ENCODE data around the gene FEZF2. TPM values are rescaled to one million over a fixed set of nuclear protein-coding genes. Genes with fewer than 3 reads are reported as not detected.

FEZF2 gene
- total and polyA plus RNA-seq, 4 experiments from 2014 or later: not detected

DNA sequence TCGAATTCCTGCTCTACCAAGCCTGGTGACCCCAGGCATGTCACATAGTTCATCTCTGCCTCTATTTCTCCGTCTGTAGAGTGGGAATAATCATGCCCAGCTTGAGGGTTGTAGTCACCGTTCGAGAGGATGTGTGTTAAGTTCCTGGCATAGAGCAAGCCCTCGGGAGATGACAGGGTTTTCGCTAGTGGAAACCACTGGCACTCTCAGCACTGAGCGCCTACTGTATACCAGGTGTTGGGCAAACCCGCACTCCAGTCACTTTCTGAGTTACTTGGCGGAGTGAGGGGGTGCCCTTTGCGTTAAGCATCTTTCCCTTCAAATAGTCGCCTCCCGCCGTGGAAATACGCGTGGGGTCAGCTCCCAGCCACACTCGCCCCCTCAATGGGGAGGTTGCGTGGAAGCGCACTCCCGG lies 5.1 kb downstream of the FEZF2 start:
- H3K9me3 Mint-ChIP-seq: peaks cover 0 to 8% (median 0%) of the 10 kb centered on the region in 8 donors
- H3K4me3 Mint-ChIP-seq: no peak overlapping the region
- H3K36me3 Mint-ChIP-seq: no peaks in the 10 kb centered on the region
- DNase-seq: no peak
- Histone ChIP-seq H3K36me3 (ENCODE audit: insufficient read depth, low read length) (no peaks in the 10 kb centered on the region), H3K27ac (ENCODE audit: low read depth, low read length) (no peak overlapping the region), H3K9me3 (ENCODE audit: control insufficient read depth in 1 of 2, low read length in 2 of 2) (no peaks in the 10 kb centered on the region), H3K27me3 (ENCODE audit: insufficient read depth, low read length) (peaks cover 12% of the 10 kb centered on the region), H3K4me1 (ENCODE audit: insufficient read depth, low read length) (no peaks in the 10 kb centered on the region), H3K4me3 (ENCODE audit: low read length in 2 of 2) (no peak overlapping the region)
- H3K27ac Mint-ChIP-seq: no peak overlapping the region
- H3K27me3 Mint-ChIP-seq: peaks cover 42 to 53% of the 10 kb centered on the region in 2 donors
- intact Hi-C loops (cut with micrococcal nuclease): no loop called here
- H3K4me1 Mint-ChIP-seq: peaks cover 0 to 5% (median under 1%) of the 10 kb centered on the region in 4 donors
- ChIA-PET POLR2A (ENCODE audit: partially characterized antibody) (no interaction called here), CTCF (ENCODE audit: partially characterized antibody) (no interaction called here)

DNA sequence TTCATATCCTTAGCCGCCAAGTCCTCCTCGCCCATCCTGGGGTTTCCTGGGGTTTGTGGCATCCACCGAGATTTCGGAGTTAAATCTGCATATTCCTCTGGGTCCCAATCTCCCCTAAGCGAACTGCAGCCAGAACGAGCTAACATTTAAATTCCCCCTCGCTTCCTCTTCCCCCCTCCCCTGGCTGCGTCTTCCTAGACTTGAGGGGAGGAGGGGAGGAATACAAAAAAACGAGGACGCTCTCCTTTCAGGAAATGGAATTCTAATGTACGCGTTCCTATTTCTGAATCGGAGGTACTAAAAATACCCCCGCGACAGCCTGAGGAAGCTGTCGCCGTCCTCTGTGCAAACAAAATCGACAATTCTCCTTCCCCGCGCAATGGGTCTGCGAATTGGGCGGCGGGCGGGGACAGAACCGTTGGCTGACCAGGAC lies 5.6 kb downstream of the FEZF2 start:
- Histone ChIP-seq H3K9me3 (ENCODE audit: control insufficient read depth in 1 of 2, low read length in 2 of 2) (no peaks in the 10 kb centered on the region), H3K27me3 (ENCODE audit: insufficient read depth, low read length) (peaks cover 12% of the 10 kb centered on the region), H3K36me3 (ENCODE audit: insufficient read depth, low read length) (no peaks in the 10 kb centered on the region), H3K27ac (ENCODE audit: low read depth, low read length) (no peak overlapping the region), H3K4me3 (ENCODE audit: low read length in 2 of 2) (no peak overlapping the region), H3K4me1 (ENCODE audit: insufficient read depth, low read length) (no peaks in the 10 kb centered on the region)
- no peaks in the 10 kb centered on the region for H3K36me3 Mint-ChIP-seq
- intact Hi-C loops (cut with micrococcal nuclease): no loop called here
- H3K4me3 Mint-ChIP-seq: peak overlapping the region in 1 of 8 donors; percentile 20
- H3K9me3 Mint-ChIP-seq: peaks cover 0 to 8% (median 0%) of the 10 kb centered on the region in 8 donors
- no peak overlapping the region for H3K27ac Mint-ChIP-seq
- H3K4me1 Mint-ChIP-seq: peaks cover 0 to 5% (median under 1%) of the 10 kb centered on the region in 4 donors
- no peak for DNase-seq
- H3K27me3 Mint-ChIP-seq: peaks cover 40 to 50% of the 10 kb centered on the region in 2 donors
- ChIA-PET POLR2A (ENCODE audit: partially characterized antibody) (no interaction called here), CTCF (ENCODE audit: partially characterized antibody) (no interaction called here)

DNA sequence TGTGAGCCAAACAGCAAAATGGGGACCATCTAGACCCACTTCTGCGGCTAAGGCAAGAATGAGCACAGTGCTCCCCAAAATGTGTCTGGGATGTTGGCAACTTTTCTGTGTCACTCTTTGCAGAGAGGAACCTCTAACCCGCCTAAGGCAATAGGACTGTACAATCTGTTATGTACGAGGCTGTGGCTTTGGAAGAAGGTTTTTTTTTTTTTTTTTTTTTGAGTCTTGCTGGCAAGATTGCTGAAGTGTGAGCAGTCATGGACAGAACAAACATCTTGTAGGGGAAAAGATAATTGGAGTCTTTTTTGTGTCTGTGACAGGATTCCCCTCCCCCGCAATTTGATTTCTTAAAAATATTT lies 7.2 kb downstream of the FEZF2 start:
- Histone ChIP-seq H3K9me3 (ENCODE audit: control insufficient read depth in 1 of 2, low read length in 2 of 2) (peaks cover 0 to 3% of the 10 kb centered on the region in 2 donors), H3K4me3 (ENCODE audit: low read length in 2 of 2) (no peak overlapping the region), H3K27ac (ENCODE audit: low read depth, low read length) (no peak overlapping the region), H3K36me3 (ENCODE audit: insufficient read depth, low read length) (no peaks in the 10 kb centered on the region), H3K4me1 (ENCODE audit: insufficient read depth, low read length) (no peaks in the 10 kb centered on the region), H3K27me3 (ENCODE audit: insufficient read depth, low read length) (peaks cover 12% of the 10 kb centered on the region)
- H3K4me3 Mint-ChIP-seq: no peak overlapping the region
- no peaks in the 10 kb centered on the region for H3K36me3 Mint-ChIP-seq
- no peak overlapping the region for H3K27ac Mint-ChIP-seq
- H3K4me1 Mint-ChIP-seq: peaks cover 0 to 5% (median under 1%) of the 10 kb centered on the region in 4 donors
- intact Hi-C loops (cut with micrococcal nuclease): no loop called here
- POLR2A ChIA-PET (ENCODE audit: partially characterized antibody): no interaction called here
- H3K27me3 Mint-ChIP-seq: peaks cover 37 to 41% of the 10 kb centered on the region in 2 donors
- DNase-seq: no peak
- peaks cover 0 to 8% (median 3%) of the 10 kb centered on the region in 8 donors for H3K9me3 Mint-ChIP-seq
- CTCF ChIA-PET (ENCODE audit: partially characterized antibody): no interaction called here

DNA sequence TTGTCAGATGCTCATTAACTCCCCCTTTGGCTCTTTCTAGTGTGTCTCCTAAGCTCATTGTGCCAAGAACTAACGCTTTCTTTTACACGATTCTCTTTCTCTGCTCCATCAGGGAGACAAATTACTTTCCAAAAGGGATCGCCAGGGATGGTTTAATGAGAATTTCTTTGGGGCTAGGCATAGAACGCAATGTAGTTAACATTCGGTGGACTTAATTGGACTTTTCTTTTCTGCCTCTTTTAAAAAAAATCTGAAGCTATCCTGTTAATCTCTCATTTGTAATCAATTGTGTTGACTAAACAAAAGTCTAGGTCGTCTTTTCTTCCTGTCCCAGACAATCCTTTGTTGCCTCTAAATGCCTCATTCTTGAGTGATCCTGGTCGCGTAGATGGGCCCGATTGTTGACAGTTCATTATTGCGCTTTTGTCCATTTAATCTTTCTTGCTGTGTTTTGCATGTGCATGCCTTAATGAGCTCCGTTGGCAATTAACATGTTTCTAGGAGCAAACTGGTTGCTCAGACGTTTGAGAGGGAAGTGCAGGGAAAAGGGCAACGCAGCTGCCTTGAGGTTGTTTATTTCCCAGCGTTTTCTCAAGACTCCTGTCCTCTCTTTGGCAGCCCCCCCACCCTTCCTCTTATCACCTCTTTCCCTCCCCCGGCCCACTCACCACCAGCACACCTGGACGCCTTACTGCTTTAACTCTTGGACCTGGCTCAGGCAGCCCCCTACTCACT lies 7.8 kb downstream of the FEZF2 start:
- CTCF ChIA-PET (ENCODE audit: partially characterized antibody): no interaction called here

DNA sequence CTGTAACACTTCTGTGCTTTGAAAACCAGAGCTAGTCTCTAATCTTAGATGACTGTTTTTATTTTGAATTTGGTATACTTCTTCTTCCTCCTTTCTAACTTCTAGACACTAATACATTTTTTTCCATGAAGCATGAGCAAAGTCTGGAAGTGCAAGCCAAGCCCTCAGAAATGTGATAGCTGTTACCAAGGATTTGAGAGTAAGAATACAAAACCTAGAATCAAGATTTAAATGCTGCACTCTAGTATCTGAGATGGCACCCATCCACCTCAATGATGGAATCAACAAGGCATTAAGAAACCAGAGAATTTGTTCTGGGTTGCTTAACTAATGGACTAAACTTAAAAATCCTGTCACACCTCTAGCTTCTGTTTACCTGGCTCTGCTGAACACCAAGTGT lies 9.2 kb downstream of the FEZF2 start:
- intact Hi-C loops (cut with micrococcal nuclease): no loop called here

More for the DNA sequence above, 7.8 kb downstream of the FEZF2 start:
- Mint-ChIP-seq H3K4me3 (no peak overlapping the region), H3K27ac (no peak overlapping the region), H3K27me3 (peaks cover 31 to 35% of the 10 kb centered on the region in 2 donors), H3K9me3 (peaks cover 0 to 7% (median 3%) of the 10 kb centered on the region in 8 donors), H3K36me3 (no peaks in the 10 kb centered on the region), H3K4me1 (peaks cover 0 to 5% (median under 1%) of the 10 kb centered on the region in 4 donors)
- no peaks in the 10 kb centered on the region for H3K4me1 ChIP-seq (ENCODE audit: insufficient read depth, low read length)
- peaks cover 0 to 3% of the 10 kb centered on the region in 2 donors for H3K9me3 ChIP-seq (ENCODE audit: control insufficient read depth in 1 of 2, low read length in 2 of 2)
- intact Hi-C loops (cut with micrococcal nuclease): no loop called here
- no peaks in the 10 kb centered on the region for H3K36me3 ChIP-seq (ENCODE audit: insufficient read depth, low read length)
- no peak overlapping the region for H3K4me3 ChIP-seq (ENCODE audit: low read length in 2 of 2)
- no peak overlapping the region for H3K27ac ChIP-seq (ENCODE audit: low read depth, low read length)
- POLR2A ChIA-PET (ENCODE audit: partially characterized antibody): no interaction called here
- peaks cover 12% of the 10 kb centered on the region for H3K27me3 ChIP-seq (ENCODE audit: insufficient read depth, low read length)
- DNase-seq: no peak

DNA sequence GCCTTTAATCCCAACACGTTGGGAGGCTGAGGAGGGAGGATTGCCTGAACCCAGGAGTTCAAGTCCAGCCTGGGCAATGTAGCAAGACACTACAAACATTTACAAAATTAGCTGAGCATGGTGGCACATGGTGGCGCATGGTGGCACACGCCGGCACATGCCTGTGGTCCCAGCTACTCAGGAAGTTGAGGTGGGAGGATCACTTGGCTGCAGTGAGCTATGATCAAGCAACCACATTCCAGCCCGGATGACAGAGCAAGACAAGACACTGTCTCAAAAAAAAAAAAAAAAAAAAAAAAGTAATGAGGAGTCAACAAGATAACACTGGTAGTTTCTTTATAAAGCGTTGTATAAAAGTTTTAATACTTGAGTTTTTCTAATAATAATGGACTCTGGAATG lies 10.1 kb downstream of the FEZF2 start:
- H3K27ac Mint-ChIP-seq: no peak overlapping the region
- Histone ChIP-seq H3K4me1 (ENCODE audit: insufficient read depth, low read length) (no peaks in the 10 kb centered on the region), H3K27ac (ENCODE audit: low read depth, low read length) (no peak overlapping the region), H3K9me3 (ENCODE audit: control insufficient read depth in 1 of 2, low read length in 2 of 2) (peaks cover 0 to 3% of the 10 kb centered on the region in 2 donors), H3K4me3 (ENCODE audit: low read length in 2 of 2) (no peak overlapping the region), H3K27me3 (ENCODE audit: insufficient read depth, low read length) (peaks cover 7% of the 10 kb centered on the region), H3K36me3 (ENCODE audit: insufficient read depth, low read length) (no peaks in the 10 kb centered on the region)
- ChIA-PET POLR2A (ENCODE audit: partially characterized antibody) (no interaction called here), CTCF (ENCODE audit: partially characterized antibody) (no interaction called here)
- no peaks in the 10 kb centered on the region for H3K36me3 Mint-ChIP-seq
- H3K9me3 Mint-ChIP-seq: peaks cover 0 to 7% (median under 1%) of the 10 kb centered on the region in 8 donors
- no peaks in the 10 kb centered on the region for H3K4me1 Mint-ChIP-seq
- intact Hi-C loops (cut with micrococcal nuclease): no loop called here
- no peak overlapping the region for H3K4me3 Mint-ChIP-seq
- peaks cover 20% of the 10 kb centered on the region in 2 donors for H3K27me3 Mint-ChIP-seq
- DNase-seq: no peak

More for the DNA sequence above, 9.2 kb downstream of the FEZF2 start:
- H3K9me3 ChIP-seq (ENCODE audit: control insufficient read depth in 1 of 2, low read length in 2 of 2): peaks cover 0 to 3% of the 10 kb centered on the region in 2 donors
- CTCF ChIA-PET (ENCODE audit: partially characterized antibody): no interaction called here
- Mint-ChIP-seq H3K9me3 (peaks cover 0 to 7% (median under 1%) of the 10 kb centered on the region in 8 donors), H3K4me3 (peak overlapping the region in 1 of 8 donors; percentile 1), H3K4me1 (peaks cover 0 to 5% (median 0%) of the 10 kb centered on the region in 4 donors), H3K27ac (no peak overlapping the region), H3K36me3 (no peaks in the 10 kb centered on the region), H3K27me3 (peaks cover 24 to 27% of the 10 kb centered on the region in 2 donors)
- POLR2A ChIA-PET (ENCODE audit: partially characterized antibody): no interaction called here
- peaks cover 9% of the 10 kb centered on the region for H3K27me3 ChIP-seq (ENCODE audit: insufficient read depth, low read length)
- no peaks in the 10 kb centered on the region for H3K4me1 ChIP-seq (ENCODE audit: insufficient read depth, low read length)
- no peaks in the 10 kb centered on the region for H3K36me3 ChIP-seq (ENCODE audit: insufficient read depth, low read length)
- no peak overlapping the region for H3K4me3 ChIP-seq (ENCODE audit: low read length in 2 of 2)
- no peak for DNase-seq
- H3K27ac ChIP-seq (ENCODE audit: low read depth, low read length): no peak overlapping the region

DNA sequence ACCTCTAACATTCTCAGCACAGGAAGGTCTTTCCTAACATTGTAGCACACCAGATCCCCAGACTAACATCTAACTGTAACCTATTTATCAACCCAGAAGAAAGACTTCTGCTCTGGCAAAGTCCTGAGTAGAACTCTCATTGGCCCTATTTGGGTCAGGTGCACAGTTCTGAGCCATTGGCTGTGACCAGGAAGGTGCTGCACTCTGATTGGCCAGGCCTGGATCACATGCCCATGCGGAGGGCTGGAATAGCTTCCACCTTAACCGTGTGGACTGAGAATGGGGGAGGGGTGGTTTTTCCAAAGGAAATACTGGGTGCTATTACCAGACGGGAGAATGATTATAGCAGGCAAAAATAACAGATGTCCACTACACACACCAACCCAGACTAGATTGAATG lies 11.5 kb downstream of the FEZF2 start:
- no peaks in the 10 kb centered on the region for H3K36me3 ChIP-seq (ENCODE audit: insufficient read depth, low read length)
- Mint-ChIP-seq H3K9me3 (peaks cover 0 to 7% (median 0%) of the 10 kb centered on the region in 8 donors), H3K36me3 (no peaks in the 10 kb centered on the region), H3K27ac (no peak overlapping the region), H3K4me3 (no peak overlapping the region), H3K27me3 (peaks cover 9% of the 10 kb centered on the region in 2 donors), H3K4me1 (no peaks in the 10 kb centered on the region)
- intact Hi-C loops (cut with micrococcal nuclease): no loop called here
- H3K9me3 ChIP-seq (ENCODE audit: control insufficient read depth in 1 of 2, low read length in 2 of 2): peaks cover 0 to 3% of the 10 kb centered on the region in 2 donors
- peaks cover 7% of the 10 kb centered on the region for H3K27me3 ChIP-seq (ENCODE audit: insufficient read depth, low read length)
- H3K4me3 ChIP-seq (ENCODE audit: low read length in 2 of 2): no peak overlapping the region
- ChIA-PET CTCF (ENCODE audit: partially characterized antibody) (no interaction called here), POLR2A (ENCODE audit: partially characterized antibody) (no interaction called here)
- no peak overlapping the region for H3K27ac ChIP-seq (ENCODE audit: low read depth, low read length)
- DNase-seq: no peak
- H3K4me1 ChIP-seq (ENCODE audit: insufficient read depth, low read length): no peaks in the 10 kb centered on the region
